Stromal cell of bone marrow (primary cell): ENCODE results near the gene LDLRAP1.

Experiments used
- DNase-seq: peaks from one replicate; pipeline ENCODE4 v3.0.0-alpha.2; 2012; ENCODE audit warnings: low read depth

Gene LDLRAP1

GRCh38 chr1:25524568-25525360, 18.6 kb upstream of the LDLRAP1 start:
- DNase-seq = no peak

- no peak for DNase-seq
Measured at GRCh38 chr1:25525361-25525688, 18.1 kb upstream of the LDLRAP1 start.

GRCh38 chr1:25526753-25527152, 16.7 kb upstream of the LDLRAP1 start:
- no peak for DNase-seq

GRCh38 chr1:25527226-25527846, 16.1 kb upstream of the LDLRAP1 start:
- DNase-seq = no peak

GRCh38 chr1:25527946-25528595, 15.3 kb upstream of the LDLRAP1 start:
- DNase-seq = no peak

GRCh38 chr1:25528881-25529517, 14.4 kb upstream of the LDLRAP1 start:
- no peak for DNase-seq

GRCh38 chr1:25529518-25530185, 13.8 kb upstream of the LDLRAP1 start:
- DNase-seq = no peak

- no peak for DNase-seq
Measured at GRCh38 chr1:25530186-25531081, 13.0 kb upstream of the LDLRAP1 start.

- no peak for DNase-seq
Measured at GRCh38 chr1:25531082-25531461, 12.3 kb upstream of the LDLRAP1 start.

GRCh38 chr1:25532970-25533369, 10.4 kb upstream of the LDLRAP1 start:
- DNase-seq = no peak

GRCh38 chr1:25533775-25534409, 9.5 kb upstream of the LDLRAP1 start:
- no peak for DNase-seq

- DNase-seq = no peak
Measured at GRCh38 chr1:25534410-25534788, 9.0 kb upstream of the LDLRAP1 start.

GRCh38 chr1:25536124-25536523, 7.3 kb upstream of the LDLRAP1 start:
- DNase-seq = no peak

- no peak for DNase-seq
Measured at GRCh38 chr1:25537153-25537831, 6.1 kb upstream of the LDLRAP1 start.

- no peak for DNase-seq
Measured at GRCh38 chr1:25538191-25538767, 5.1 kb upstream of the LDLRAP1 start.

GRCh38 chr1:25540750-25541342, 2.6 kb upstream of the LDLRAP1 start:
- no peak for DNase-seq

- DNase-seq = no peak
Measured at GRCh38 chr1:25541425-25541824, 2.0 kb upstream of the LDLRAP1 start.

- DNase-seq = no peak
Measured at GRCh38 chr1:25541889-25542658, 1.3 kb upstream of the LDLRAP1 start.

GRCh38 chr1:25543005-25543424, 391 bp upstream of the LDLRAP1 start:
- DNase-seq = no peak
